Glutamatergic neuron (in vitro differentiated cells): ENCODE measurements around the gene LIMS3. TPM values are rescaled to one million over a fixed set of nuclear protein-coding genes. Genes with fewer than 3 reads are reported as not detected.

Source experiments
- total RNA-seq: library from RNA; stranded (reverse); fragmentation: NEBNext Ultra II Directional; extraction: Animal tissue kit (Norgen Biotek cat#: 25700); gene quantifications from one replicate; pipeline ENCODE4 v1.2.1, GENCODE V29; 2021; ENCODE audit not compliant: unreplicated experiment

LIMS3 gene
- total RNA-seq, 1 donor from 2014 or later, result 0.98 TPM

Other genes starting within 250 kb of the LIMS3 start
- gene RGPD5, start 104.4 kb upstream of the LIMS3 start, total RNA-seq, result 88.5 TPM
- 0.49 TPM for gene MALL, start 217.1 kb downstream of the LIMS3 start, total RNA-seq